ENCODE data around the gene BTC.

- TF ChIP-seq CTCF (IDR thresholded peaks at IDR 0.05) (no peak), POLR2A (IDR thresholded peaks at IDR 0.05) (no peak)
Observed at GRCh38 chr4:74724979-74725378, 69.3 kb downstream of the BTC start.
